ENCODE measurements around the gene TSPAN7. TPM values are rescaled to one million over a fixed set of nuclear protein-coding genes. Genes with fewer than 3 reads are reported as not detected.
A peak's percentile ranks its signal among the peaks of the same experiment; 100 is the strongest.

TSPAN7 gene
- total RNA-seq, 1 experiment from 2014 or later = not detected

- no peak for TF ChIP-seq CTCF (IDR thresholded peaks at IDR 0.05; ENCODE audit: unreplicated experiment)
- DNase-seq (ENCODE audit: unreplicated experiment) = peak; percentile 19
- Mint-ChIP-seq H3K36me3 (ENCODE audit: insufficient read depth, unreplicated experiment) (no peaks in the 10 kb centered on the region), H3K27ac (ENCODE audit: low read depth, unreplicated experiment) (peak overlapping the region; percentile 17), H3K4me1 (ENCODE audit: insufficient read depth, unreplicated experiment) (peaks cover 11% of the 10 kb centered on the region), H3K9me3 (ENCODE audit: unreplicated experiment) (peaks cover 11% of the 10 kb centered on the region), H3K4me3 (ENCODE audit: unreplicated experiment) (no peak overlapping the region), H3K27me3 (ENCODE audit: insufficient read depth, unreplicated experiment) (peaks cover 53% of the 10 kb centered on the region)
- intact Hi-C loops (cut with micrococcal nuclease) = no loop called here
- no TSS peak for BruUV-seq (replicated peaks)
- CTCF ChIA-PET = interaction anchor here (1.3 kb wide), 1 partner anchor 25 kb away, joined by 3 read pairs; no protein-coding TSS in a partner anchor
- POLR2A ChIA-PET = interaction anchor here (0.7 kb wide), 1 partner anchor 382 kb away, joined by 4 read pairs; no protein-coding TSS in a partner anchor
These were observed 131.6 kb downstream of the TSPAN7 start for GRCh38 chrX:38692961-38693360.

- ChIA-PET CTCF (interaction anchor here (0.5 kb wide), 1 partner anchor 31 kb away, joined by 3 read pairs; no protein-coding TSS in a partner anchor), POLR2A (interaction anchor here (0.9 kb wide), 1 partner anchor 13 kb away, joined by 5 read pairs; no protein-coding TSS in a partner anchor)
- Mint-ChIP-seq H3K36me3 (ENCODE audit: insufficient read depth, unreplicated experiment) (no peaks in the 10 kb centered on the region), H3K4me1 (ENCODE audit: insufficient read depth, unreplicated experiment) (peaks cover 11% of the 10 kb centered on the region), H3K27ac (ENCODE audit: low read depth, unreplicated experiment) (peak overlapping the region; percentile 25), H3K9me3 (ENCODE audit: unreplicated experiment) (peaks cover 11% of the 10 kb centered on the region), H3K27me3 (ENCODE audit: insufficient read depth, unreplicated experiment) (peaks cover 40% of the 10 kb centered on the region), H3K4me3 (ENCODE audit: unreplicated experiment) (no peak overlapping the region)
- DNase-seq (ENCODE audit: unreplicated experiment) = peak; percentile 51
- BruUV-seq (replicated peaks) = no TSS peak
- no peak for TF ChIP-seq CTCF (IDR thresholded peaks at IDR 0.05; ENCODE audit: unreplicated experiment)
- intact Hi-C loops (cut with micrococcal nuclease) = no loop called here
These were observed 133.1 kb downstream of the TSPAN7 start for GRCh38 chrX:38694394-38694793.

GRCh38 chrX:38697461-38697860 lies 136.1 kb downstream of the TSPAN7 start:
- Mint-ChIP-seq H3K9me3 (ENCODE audit: unreplicated experiment) (peaks cover 1% of the 10 kb centered on the region), H3K4me3 (ENCODE audit: unreplicated experiment) (no peak overlapping the region), H3K36me3 (ENCODE audit: insufficient read depth, unreplicated experiment) (no peaks in the 10 kb centered on the region), H3K27ac (ENCODE audit: low read depth, unreplicated experiment) (no peak overlapping the region), H3K4me1 (ENCODE audit: insufficient read depth, unreplicated experiment) (peaks cover 11% of the 10 kb centered on the region), H3K27me3 (ENCODE audit: insufficient read depth, unreplicated experiment) (peaks cover 44% of the 10 kb centered on the region)
- ChIA-PET POLR2A (no interaction called here), CTCF (no interaction called here)
- no TSS peak for BruUV-seq (replicated peaks)
- intact Hi-C loops (cut with micrococcal nuclease) = no loop called here
- no peak for TF ChIP-seq CTCF (IDR thresholded peaks at IDR 0.05; ENCODE audit: unreplicated experiment)
- no peak for DNase-seq (ENCODE audit: unreplicated experiment)

GRCh38 chrX:38699121-38699520 lies 137.8 kb downstream of the TSPAN7 start:
- DNase-seq (ENCODE audit: unreplicated experiment) = no peak
- H3K9me3 Mint-ChIP-seq (ENCODE audit: unreplicated experiment) = no peaks in the 10 kb centered on the region

More at GRCh38 chrX:38699121-38699520, 137.8 kb downstream of the TSPAN7 start:
- intact Hi-C loops (cut with micrococcal nuclease) = no loop called here
- ChIA-PET POLR2A (no interaction called here), CTCF (interaction anchor here (0.6 kb wide), 1 partner anchor 531 kb away, joined by 4 read pairs; no protein-coding TSS in a partner anchor)
- no peaks in the 10 kb centered on the region for H3K36me3 Mint-ChIP-seq (ENCODE audit: insufficient read depth, unreplicated experiment)
- BruUV-seq (replicated peaks) = no TSS peak
- H3K4me3 Mint-ChIP-seq (ENCODE audit: unreplicated experiment) = no peak overlapping the region
- no peak for TF ChIP-seq CTCF (IDR thresholded peaks at IDR 0.05; ENCODE audit: unreplicated experiment)
- H3K27me3 Mint-ChIP-seq (ENCODE audit: insufficient read depth, unreplicated experiment) = peaks cover 51% of the 10 kb centered on the region
- no peak overlapping the region for H3K27ac Mint-ChIP-seq (ENCODE audit: low read depth, unreplicated experiment)
- H3K4me1 Mint-ChIP-seq (ENCODE audit: insufficient read depth, unreplicated experiment) = peaks cover 5% of the 10 kb centered on the region
